ENCODE results near the gene ERCC6L. TPM values are rescaled to one million over a fixed set of nuclear protein-coding genes. Genes with fewer than 3 reads are reported as not detected.
A peak's percentile ranks its signal among the peaks of the same experiment; 100 is the strongest.

Gene ERCC6L
- total and polyA plus RNA-seq, 2 of the 13 experiments (the other 11 are each of a cell fraction or from before 2014, with no cell fraction given) = 0.86 to 9.5 TPM

- Histone ChIP-seq H3K4me3 (replicated peaks in 1 of 3; ENCODE audit: insufficient read depth in 1 of 3, low read depth in 2 of 3, low read length in 3 of 3) (no peak overlapping the region), H3K4me2 (ENCODE audit: low read depth, low read length) (no peak overlapping the region), H3K36me3 (replicated peaks in 1 of 2; ENCODE audit: control insufficient read depth in 1 of 2, insufficient read depth in 2 of 2, low read length in 2 of 2) (no peaks in the 10 kb centered on the region), H4K20me1 (ENCODE audit: insufficient read depth, low read length) (no peaks in the 10 kb centered on the region), H3K27me3 (ENCODE audit: control insufficient read depth in 1 of 2, insufficient read depth in 2 of 2, low read length in 2 of 2) (no peaks in the 10 kb centered on the region), H3K4me1 (ENCODE audit: insufficient read depth, low read length) (peaks cover 17% of the 10 kb centered on the region), H3K9me3 (ENCODE audit: low read length) (no peaks in the 10 kb centered on the region), H3K79me2 (ENCODE audit: insufficient read depth, low read length) (no peaks in the 10 kb centered on the region), H2AFZ (ENCODE audit: low read length) (no peak overlapping the region), H3K9ac (ENCODE audit: insufficient read depth, low read depth, low read length) (no peak overlapping the region), H3K27ac (ENCODE audit: extremely low read length, insufficient read depth, low read length) (no peak overlapping the region)
- in situ Hi-C loops (cut with HindIII; ENCODE audit: extremely low pct_ligation_motif_present, low pct_unique_long_range_greater_than_20kb) (no loop called here), intact Hi-C loops (cut with micrococcal nuclease; ENCODE audit: unreplicated experiment) (no loop called here)
- no peak for TF ChIP-seq ZNF546 (CRISPR knock-in tag; conservative IDR thresholded peaks at IDR 0.05)
- ATAC-seq = no peak
- no peak for FAIRE-seq
- CTCF ChIA-PET (ENCODE audit: low intra/inter-chr PET ratio, low total read pairs) = no interaction called here
- POLR2A ChIA-PET = interaction anchor here (1.2 kb wide), 1 partner anchor 23 kb away, joined by 5 read pairs; the partner anchor contains the start of gene RPS4X
- BruUV-seq (replicated peaks) = no TSS peak
- no peak for DNase-seq (ENCODE audit: low spot score)
Observed at GRCh38 chrX:72253686-72254085, 14.9 kb upstream of the ERCC6L start.

- Histone ChIP-seq H3K27ac (ENCODE audit: extremely low read length, insufficient read depth, low read length) (no peak overlapping the region), H3K4me3 (replicated peaks in 1 of 3; ENCODE audit: insufficient read depth in 1 of 3, low read depth in 2 of 3, low read length in 3 of 3) (no peak overlapping the region), H3K9ac (ENCODE audit: insufficient read depth, low read depth, low read length) (no peak overlapping the region), H3K36me3 (replicated peaks in 1 of 2; ENCODE audit: control insufficient read depth in 1 of 2, insufficient read depth in 2 of 2, low read length in 2 of 2) (no peaks in the 10 kb centered on the region), H3K27me3 (ENCODE audit: control insufficient read depth in 1 of 2, insufficient read depth in 2 of 2, low read length in 2 of 2) (no peaks in the 10 kb centered on the region), H2AFZ (ENCODE audit: low read length) (no peak overlapping the region), H3K4me2 (ENCODE audit: low read depth, low read length) (no peak overlapping the region), H3K9me3 (ENCODE audit: low read length) (no peaks in the 10 kb centered on the region), H3K4me1 (ENCODE audit: insufficient read depth, low read length) (peaks cover 14% of the 10 kb centered on the region), H4K20me1 (ENCODE audit: insufficient read depth, low read length) (no peaks in the 10 kb centered on the region), H3K79me2 (ENCODE audit: insufficient read depth, low read length) (no peaks in the 10 kb centered on the region)
- peak; percentile 47 for DNase-seq (ENCODE audit: low spot score)
- BruUV-seq (replicated peaks) = no TSS peak
- peak; percentile 12 for FAIRE-seq
- TF ChIP-seq SRF (IDR thresholded peaks at IDR 0.05; ENCODE audit: low read depth, low read length) (peak; percentile 46; the same call in 1 of the 2 replicates), ZNF546 (CRISPR knock-in tag; conservative IDR thresholded peaks at IDR 0.05) (no peak), NR2F1 (CRISPR knock-in tag; IDR thresholded peaks at IDR 0.05) (0 out of 4 replicates have a peak, but pooled peaks of 1 of the 2 experiments have one; percentile 15)
- intact Hi-C loops (cut with micrococcal nuclease; ENCODE audit: unreplicated experiment) (no loop called here), in situ Hi-C loops (cut with HindIII; ENCODE audit: extremely low pct_ligation_motif_present, low pct_unique_long_range_greater_than_20kb) (no loop called here)
- WGBS (ENCODE audit: low lambda C conversion rate) = 0% methylated on average over 1 of the region's 2 CpGs
- ChIA-PET POLR2A (interaction anchor here (0.6 to 2.0 kb wide), 4 partner anchors 9 to 29 kb away, joined by 3 to 8 read pairs (median 4); partner anchors contain the start of genes ERCC6L and RPS4X), CTCF (ENCODE audit: low intra/inter-chr PET ratio, low total read pairs) (no interaction called here)
- peak; percentile 52 for ATAC-seq
Observed at GRCh38 chrX:72247206-72247942, 8.5 kb upstream of the ERCC6L start.

All from HepG2 (cell line).